Activated CD4-positive, CD25-positive, alpha-beta regulatory T cell treated with anti-CD3 and anti-CD28 coated beads, Interleukin-2, amount 50 U/mL, for 16 hours (primary cell): ENCODE measurements around the gene TMEM81.

ENCODE experiments used
- DNase-seq: peaks from one replicate; pipeline ENCODE4 v3.0.0-alpha.2; 2020; ENCODE audit warnings: low read depth, low spot score

The TMEM81 gene

DNA sequence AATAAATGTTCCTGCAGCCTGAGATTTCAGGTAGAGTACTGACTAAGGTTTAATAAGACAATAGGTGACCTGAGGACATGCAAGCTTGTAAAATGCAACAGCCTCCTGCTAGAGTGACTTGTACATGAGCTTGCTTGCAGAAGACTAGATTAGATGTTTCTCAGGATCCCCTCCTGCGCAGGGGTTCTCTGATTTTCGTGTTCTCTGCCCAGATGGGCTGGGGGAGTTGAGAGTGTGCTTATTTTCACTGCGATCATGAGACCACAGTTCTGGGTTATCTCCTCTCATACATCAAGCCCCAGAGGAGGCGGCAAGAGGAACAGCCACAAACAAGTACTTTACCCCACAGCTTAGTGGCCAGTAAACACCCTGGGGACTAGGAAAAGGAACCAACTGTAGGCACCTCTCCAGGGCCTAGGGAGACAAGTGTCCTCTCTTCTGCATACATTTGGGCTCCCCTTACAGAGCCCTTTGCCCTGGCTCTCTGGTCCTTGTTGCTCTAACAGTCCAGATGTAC is 8.0 kb downstream of the TMEM81 start:
- DNase-seq, result no peak

DNA sequence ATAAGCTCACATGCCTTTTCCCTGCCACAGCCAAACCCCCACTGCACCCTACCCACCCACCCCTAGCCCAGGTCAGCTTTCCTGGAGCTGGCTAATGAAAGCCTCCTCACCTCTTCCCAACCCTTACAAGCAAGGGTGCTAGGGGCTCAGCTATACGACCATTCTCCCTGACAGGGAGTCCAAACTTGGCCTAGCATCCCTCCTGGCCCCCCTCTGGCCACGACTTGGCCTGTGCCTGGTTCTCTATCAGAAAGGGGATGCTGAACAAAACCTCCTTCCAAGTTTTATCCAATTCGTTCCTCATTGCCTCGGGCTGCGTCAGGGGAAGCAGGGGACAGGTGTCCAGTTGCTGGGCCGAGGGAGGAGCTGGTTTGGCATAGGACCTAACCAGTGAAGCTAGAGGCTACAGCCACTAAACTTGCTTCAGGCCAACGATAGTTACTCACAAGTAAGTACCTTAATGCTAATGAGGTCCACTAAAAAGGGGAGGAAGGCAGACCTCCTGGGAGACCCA is 8.6 kb downstream of the TMEM81 start:
- no peak for DNase-seq

DNA sequence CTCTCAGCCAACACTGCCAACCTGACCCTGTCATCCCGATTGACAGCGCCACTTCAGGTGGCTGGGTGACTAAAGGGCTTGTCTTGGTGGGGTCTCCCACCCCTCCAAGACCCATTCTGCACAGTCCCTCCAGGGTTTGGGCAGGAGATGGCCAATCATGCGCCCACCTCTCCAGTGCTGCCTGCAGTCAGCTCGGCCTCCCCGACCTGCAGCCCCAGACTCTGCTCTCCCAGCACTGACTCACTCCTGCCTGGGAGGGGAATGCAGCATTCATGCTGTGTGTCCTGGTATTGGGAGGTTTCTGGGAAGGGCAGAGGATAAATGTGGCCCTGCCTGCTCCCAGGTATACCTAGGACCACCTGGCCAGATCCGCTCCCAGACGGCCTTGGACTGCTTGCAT is 9.7 kb downstream of the TMEM81 start:
- DNase-seq, result no peak

DNA sequence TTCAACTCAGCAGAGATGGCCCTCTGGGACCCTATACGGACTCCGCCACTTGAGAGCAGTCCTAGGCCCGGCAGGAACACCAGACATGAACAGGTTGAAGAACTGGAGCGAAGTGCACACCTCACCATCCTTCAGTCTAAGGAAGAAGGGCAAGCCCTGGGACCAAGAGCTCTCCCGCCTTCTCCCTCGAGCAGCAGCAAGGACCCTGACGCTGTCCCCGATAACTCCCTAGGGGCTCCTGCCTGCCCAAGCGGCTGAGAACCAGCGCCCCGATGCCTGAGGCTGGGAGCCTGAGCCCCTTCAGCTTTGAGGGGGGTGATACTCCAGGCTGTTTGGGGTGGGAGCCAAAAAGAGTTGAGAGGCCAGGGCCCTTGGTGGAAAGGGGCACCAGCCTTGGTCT is 10.2 kb downstream of the TMEM81 start:
- DNase-seq, result no peak

DNA sequence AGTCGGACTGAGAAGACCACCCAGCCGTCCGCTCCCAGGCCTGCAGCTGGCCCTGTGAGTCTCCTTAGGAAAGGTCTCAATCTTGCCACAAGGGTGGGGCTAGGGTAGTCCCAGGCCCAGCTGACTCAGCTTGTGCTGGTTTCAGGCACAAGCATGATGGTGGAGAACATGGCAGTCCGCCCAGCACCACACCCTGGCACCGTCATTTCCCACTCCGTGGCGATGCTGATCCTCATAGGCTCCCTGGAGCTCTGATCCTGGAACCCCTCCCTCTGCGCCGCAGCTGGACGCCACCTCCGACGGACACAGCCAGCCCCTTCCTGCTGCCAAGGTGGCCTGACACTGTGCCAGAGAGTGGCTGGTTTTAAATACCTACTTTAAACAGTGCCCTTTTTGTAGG is 10.7 kb downstream of the TMEM81 start:
- no peak for DNase-seq

DNA sequence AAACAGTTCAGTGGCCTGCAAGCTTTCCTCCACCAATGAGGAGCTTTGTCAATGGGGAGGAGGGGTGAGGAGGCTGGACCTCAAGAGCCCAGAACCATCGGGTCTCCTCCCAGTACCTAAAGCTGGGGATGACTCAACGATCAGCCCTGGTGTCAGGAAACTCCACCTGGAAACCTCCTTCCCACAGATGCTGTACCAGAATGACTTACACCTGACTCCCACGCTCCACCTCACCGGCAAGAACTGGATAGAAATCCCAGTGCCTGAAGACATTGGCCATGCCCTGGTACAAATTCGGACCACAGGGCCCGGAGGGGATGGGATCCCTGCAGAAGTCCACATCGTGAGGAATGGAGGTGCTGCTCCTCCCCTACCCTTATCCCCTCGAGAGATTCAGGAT is 11.4 kb downstream of the TMEM81 start:
- no peak for DNase-seq

DNA sequence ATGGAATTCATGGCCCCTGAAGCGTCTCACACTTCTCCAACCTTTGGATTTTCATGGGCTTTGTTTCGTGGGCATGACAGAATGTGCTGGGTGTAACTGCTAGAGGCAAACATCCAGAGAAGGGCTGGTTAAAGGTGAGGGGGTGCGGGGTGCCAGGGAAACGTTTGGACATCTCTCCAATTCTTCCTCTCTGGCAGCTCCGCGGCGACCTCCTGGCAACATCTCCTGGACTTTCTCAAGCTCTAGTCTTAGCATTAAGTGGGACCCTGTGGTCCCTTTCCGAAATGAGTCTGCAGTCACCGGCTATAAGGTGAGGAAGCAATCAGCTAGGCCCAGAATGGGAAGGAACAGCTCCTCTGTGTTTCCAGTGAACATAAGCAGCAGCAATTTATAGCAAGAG is 12.0 kb downstream of the TMEM81 start:
- no peak for DNase-seq

DNA sequence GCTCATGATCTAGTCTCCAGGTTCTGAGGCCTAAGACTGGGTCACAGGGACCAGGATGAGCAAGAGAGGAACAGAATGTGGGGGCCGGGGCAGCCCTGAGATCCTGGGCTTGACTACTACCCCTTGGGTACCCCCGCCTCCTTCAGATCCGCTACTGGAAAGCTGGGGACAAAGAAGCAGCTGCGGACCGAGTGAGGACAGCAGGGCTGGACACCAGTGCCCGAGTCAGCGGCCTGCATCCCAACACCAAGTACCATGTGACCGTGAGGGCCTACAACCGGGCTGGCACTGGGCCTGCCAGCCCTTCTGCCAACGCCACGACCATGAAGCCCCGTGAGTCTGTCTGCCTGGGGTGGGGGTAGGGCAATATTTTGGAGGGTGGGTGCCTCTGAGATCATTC is 12.5 kb downstream of the TMEM81 start:
- no peak for DNase-seq

DNA sequence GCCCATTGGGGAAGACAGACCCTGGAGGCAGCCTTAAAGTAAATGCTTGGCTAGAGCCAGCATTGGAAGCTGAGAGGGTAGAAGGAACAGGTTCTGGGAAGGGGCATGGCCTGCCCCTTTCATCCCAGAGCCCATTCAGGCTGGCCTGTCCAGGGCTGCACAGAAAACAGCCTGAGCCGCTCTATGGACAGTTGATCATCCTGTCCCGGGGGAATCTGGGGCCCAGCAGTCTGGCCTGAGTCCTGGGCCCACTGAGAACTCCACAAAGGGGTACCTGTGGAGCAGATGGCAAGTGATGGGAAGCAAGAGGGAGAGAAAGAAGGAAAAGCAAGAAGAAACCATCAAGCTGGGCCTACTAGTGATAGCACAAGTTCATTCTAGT is 13.2 kb downstream of the TMEM81 start:
- DNase-seq, result no peak

DNA sequence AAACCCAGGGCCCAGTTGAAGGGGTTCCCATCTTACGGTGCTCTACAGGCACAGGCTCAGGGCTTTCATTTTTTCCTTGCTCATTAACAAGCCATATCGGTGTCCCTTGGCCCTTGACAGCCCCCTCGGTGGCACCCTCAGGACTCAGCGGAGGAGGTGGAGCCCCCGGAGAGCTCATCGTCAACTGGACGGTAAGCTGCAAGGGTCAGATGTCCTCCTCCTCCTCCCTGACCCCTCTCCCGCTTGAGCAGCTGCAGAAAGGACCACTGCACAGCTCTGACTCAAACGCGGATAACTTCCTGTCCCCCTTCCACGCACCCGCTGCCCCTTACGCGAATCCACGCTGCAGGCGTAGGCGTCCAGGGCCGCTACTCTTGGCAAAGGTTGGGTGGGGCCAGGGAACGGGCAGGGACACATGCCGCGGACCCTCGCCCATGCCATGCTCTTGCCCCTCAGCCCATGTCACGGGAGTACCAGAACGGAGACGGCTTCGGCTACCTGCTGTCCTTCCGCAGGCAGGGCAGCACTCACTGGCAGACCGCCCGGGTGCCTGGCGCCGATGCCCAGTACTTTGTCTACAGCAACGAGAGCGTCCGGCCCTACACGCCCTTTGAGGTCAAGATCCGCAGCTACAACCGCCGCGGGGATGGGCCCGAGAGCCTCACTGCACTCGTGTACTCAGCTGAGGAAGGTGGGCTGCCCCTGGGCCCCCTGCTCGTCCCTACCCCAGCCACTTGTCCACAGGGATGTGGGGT is 14.7 kb downstream of the TMEM81 start:
- DNase-seq, result no peak

DNA sequence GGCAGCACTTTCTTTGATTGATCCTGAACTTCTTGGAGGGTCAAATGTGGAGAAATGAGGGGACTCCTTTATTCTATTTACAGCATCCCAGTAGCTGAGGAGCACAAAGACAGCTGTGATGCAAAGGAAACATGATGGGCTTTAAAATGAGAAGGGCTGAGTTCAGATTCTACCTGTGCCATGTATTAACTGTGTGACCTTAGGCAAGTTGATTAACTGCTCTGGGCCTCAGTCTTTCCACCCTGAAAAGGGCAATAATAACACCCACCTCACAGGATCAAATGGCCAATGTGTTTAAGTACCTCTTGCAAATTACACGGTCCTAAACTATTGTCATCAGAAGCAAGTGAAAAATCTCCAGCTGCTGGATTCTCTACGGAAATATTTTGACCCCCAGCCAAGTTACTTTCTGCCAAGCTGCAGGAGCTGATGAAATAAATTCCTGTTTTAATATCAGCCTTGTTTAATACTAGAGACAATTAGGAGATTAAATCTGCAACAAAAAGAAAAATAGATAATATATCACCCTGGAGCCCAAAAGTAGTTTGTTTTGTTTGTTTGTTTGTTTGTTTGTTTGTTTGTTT is 15.7 kb downstream of the TMEM81 start:
- no peak for DNase-seq

DNA sequence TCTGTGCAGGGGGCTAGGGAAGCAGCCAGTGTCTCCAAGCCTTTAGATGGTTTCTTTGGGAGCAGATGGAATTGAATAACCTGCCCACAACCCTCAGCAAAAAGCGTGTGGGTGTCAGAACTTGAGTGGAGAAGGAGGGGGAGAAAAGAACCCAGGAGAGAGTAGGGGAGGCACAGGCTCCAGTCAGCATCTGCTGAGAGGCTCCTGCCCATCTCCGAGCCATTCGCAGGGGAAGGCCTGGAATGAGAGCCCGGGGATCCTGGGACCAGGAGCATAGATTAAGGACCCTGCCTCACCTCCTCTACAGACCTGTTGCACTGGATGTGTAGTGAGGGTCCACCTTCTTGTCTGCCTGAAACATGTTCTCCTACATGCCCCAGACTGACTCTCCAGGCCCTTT is 16.3 kb downstream of the TMEM81 start:
- no peak for DNase-seq

DNA sequence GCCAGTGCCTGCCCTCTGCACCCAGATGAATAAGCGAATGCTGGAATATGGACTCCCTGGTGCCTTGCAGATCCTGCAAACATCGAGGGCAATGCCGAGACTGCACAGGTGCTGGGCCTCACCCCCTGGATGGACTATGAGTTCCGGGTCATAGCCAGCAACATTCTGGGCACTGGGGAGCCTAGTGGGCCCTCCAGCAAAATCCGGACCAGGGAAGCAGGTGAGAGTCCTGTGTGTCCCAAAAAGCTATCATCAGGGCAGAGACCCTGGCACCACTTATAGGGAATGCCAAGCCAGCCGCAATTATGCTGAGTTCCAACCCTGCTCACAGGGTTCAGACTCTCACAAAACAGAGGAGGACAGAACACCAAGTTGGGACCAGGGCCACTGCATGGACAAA is 17.2 kb downstream of the TMEM81 start:
- no peak for DNase-seq

DNA sequence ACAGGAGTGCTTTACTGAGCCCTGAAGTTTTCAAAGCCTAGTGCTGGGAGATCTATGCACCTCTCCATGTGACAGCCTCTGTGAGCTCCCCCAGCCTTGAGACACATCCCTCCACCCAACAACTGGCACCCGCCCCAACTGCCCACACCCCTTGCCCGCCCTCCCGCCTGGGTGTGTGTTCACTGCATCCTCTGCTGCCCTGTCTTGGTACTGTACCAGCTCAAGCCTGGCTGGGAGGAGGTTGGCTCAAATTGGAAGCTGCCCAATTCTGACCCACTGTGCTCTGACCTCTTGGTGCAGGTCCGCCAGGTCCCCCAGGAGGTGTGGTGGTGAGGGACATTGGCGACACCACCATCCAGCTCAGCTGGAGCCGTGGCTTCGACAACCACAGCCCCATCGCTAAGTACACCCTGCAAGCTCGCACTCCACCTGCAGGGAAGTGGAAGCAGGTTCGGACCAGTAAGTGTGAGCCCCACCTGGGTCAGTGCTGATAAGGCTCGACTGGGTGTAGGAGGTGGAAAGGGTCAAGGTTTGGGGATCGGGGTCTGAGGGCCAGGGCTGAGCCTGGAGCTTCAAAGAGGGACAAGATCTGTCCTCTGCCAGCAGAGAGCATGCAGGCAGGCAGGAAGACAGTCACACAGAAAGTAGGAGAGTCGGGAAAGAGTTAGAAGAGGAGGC is 18.0 kb downstream of the TMEM81 start:
- no peak for DNase-seq

DNA sequence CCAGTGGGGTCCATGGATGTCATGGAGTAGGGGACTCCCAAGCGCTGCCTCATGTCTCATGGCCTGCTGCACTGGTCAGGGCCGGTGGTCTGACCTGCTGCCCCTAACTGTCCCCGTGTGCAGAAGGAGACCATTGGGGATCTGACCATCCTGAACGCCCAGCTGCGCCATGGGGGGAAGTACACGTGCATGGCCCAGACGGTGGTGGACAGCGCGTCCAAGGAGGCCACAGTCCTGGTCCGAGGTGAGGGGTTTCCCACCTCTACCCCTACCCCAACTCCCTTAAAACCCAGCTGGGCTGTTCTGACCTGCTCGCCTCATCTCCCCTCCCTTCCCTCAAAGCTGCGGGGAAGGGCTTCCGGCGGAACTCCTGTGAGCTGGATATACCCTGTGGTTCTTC is 18.6 kb downstream of the TMEM81 start:
- DNase-seq, result no peak

DNA sequence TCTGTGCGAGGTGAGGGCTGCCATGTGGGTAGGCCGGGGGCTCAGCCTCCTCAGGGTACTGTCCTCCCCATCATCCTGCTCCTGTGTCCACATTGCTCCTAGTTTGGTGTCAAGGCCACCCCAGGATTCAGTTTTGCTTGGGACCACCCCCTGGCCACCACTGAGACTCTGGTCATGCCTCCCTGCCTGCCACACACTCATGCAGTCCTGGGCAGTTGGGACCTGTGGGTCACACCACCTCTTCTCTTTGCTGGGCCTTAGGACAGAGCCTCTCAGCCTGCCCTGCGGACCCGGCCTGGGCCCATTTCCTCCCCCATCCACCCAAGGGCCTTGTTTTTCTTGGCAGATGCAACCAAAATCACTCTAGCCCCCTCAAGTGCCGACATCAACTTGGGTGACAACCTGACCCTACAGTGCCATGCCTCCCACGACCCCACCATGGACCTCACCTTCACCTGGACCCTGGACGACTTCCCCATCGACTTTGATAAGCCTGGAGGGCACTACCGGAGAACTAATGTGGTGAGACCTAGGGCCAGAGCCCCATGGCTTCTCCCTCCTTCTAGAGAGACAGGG is 19.4 kb downstream of the TMEM81 start:
- DNase-seq, result no peak

DNA sequence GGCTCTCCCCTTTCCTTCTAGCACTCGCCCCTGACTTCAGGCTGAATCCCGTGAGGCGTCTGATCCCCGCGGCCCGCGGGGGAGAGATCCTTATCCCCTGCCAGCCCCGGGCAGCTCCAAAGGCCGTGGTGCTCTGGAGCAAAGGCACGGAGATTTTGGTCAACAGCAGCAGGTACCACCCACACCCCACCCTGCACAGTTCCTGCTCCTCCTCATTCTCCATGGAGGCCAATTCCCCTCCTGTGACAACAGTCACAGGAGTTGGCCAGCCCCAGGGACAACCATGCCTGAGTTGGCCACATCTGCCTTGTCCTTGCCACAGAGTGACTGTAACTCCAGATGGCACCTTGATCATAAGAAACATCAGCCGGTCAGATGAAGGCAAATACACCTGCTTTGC is 20.0 kb downstream of the TMEM81 start:
- DNase-seq, result no peak

DNA sequence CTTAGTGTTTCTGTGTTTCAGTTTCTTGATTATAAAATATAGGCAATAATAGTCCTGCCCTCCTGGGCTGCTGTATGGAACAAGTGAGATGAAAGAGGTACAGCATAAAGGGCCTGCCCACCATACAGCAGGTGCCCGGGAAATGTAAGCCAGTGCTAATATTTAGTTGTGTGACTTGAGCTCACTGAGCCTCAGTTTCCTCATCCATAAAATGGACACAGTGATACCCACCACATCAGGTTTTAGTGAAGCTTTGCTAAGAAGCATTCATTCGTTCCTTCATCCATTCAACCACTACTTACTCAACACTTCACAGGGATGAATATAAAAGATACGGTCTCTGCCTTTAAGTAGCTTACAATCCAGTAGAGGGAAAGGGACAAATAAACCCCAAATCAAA is 21.4 kb downstream of the TMEM81 start:
- DNase-seq, result no peak

DNA sequence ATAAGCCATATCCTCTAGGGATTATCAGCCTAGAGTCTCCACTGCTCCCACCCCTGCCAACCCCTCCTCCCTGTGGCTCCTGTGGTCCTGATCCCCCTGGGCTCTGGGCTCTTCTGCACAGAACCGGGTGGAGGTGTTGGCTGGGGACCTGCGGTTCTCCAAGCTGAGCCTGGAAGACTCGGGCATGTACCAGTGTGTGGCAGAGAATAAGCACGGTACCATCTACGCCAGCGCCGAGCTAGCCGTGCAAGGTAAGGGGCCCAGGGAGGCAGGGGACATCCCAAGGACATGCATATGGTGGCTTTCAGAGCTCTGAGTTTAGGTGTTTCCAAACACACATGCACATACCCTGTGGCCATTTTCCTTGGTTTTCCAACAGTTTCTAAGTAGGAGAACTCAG is 21.9 kb downstream of the TMEM81 start:
- no peak for DNase-seq

DNA sequence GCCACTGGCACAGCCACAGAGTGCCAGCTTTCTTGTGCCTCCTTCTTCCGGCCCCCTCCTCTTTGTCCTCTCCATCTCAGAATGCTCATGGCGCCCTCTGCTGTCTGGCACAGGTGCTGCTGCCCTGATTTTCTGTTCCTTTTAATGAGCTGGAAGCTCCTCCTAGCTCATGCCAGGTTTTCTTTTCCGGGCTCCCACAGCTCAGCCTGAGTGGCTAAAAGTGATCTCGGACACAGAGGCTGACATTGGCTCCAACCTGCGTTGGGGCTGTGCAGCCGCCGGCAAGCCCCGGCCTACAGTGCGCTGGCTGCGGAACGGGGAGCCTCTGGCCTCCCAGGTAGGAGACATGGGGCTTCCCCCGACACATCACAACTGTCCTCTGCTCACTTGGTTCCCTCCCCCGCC is 22.6 kb downstream of the TMEM81 start:
- DNase-seq, result peak; percentile 40

DNA sequence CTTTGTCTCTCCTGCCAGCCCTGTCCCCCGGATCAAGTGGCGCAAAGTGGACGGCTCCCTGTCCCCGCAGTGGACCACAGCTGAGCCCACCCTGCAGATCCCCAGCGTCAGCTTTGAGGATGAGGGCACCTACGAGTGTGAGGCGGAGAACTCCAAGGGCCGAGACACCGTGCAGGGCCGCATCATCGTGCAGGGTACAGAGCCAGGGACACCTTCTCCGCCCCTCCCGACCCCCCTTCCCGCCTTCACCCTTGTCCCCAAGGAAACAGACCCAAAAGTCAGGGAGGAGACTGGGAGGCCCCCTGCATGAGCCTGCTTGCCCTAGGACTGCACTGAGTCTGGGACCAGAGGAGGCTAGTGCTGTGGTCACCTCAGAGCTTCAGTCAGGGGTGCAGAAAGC is 23.0 kb downstream of the TMEM81 start:
- DNase-seq, result no peak

DNA sequence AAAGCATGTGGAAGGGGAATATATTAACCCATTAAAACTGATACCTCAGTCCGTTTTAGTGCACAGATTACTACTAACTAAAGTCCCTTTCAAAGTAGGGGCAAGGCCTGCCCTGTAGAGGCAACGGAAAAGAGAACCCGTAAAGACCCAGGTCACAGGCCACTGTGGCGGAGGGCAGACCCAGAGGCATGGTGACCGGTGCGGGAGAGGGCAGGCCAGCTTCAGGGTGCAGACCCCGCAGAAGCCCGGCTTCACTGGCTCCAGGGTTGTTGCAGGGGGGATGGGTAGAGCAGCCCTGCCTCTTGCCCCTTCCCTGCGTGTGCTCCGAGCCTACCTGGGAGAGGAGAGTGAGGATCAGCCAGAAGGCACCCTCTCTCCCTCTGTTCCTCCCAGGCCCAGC is 23.5 kb downstream of the TMEM81 start:
- no peak for DNase-seq
